GM12892 (cell line): Measurements from ENCODE around the gene SLC2A4RG.

Experiments
- POLR2A ChIP-seq: IDR thresholded peaks from 2 replicates; pipeline ENCODE4 v1.6.1; 2011; ENCODE audit warnings: low read depth, low read length, control low read depth
- POLR2AphosphoS5 ChIP-seq: IDR thresholded peaks from 2 replicates; pipeline ENCODE4 v1.6.1; 2011; ENCODE audit warnings: low read depth, low read length, control low read depth

DNA sequence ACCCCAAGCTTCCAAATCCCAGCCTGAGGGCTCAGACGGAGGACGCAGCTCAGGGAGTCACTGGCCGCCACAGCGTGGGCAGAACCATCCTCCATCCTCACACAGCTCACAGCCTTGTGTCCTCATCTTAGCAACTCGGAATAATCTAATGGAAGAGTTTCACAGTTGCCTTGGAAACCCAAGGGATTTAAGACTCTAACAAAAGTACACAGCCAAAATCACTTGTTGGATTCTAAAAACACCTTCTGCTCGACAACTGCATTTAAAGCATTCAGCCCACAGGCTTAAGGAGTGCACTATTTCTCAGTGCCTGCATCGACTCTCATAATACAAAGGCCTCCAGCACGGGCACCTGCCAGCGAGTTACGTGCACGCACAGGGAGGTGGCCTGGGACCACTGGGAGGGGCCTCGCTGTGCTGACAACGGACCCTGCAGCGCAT lies 46.1 kb downstream of the SLC2A4RG start:
- TF ChIP-seq POLR2A (no peak), POLR2AphosphoS5 (no peak)
